ENCODE measurements around the gene WNT7A. TPM values are rescaled to one million over a fixed set of nuclear protein-coding genes. Genes with fewer than 3 reads are reported as not detected.

Gene WNT7A
- polyA plus RNA-seq, 1 of the 3 experiments (the other 2 are of a cell fraction) = not detected

GRCh38 chr3:13894096-13894806, 14.4 kb upstream of the WNT7A start:
- Histone ChIP-seq H3K9ac (no peak overlapping the region), H3K9me2 (no peaks in the 10 kb centered on the region), H3K27ac (ENCODE audit: low read depth in 2 of 2, low read length in 1 of 2) (no peak overlapping the region), H4K20me1 (ENCODE audit: insufficient read depth) (no peaks in the 10 kb centered on the region), H3K4me1 (ENCODE audit: control insufficient read depth in 1 of 2, insufficient read depth in 2 of 2, low read depth in 1 of 2, low read length in 1 of 2) (peaks cover 7 to 12% of the 10 kb centered on the region in 2 experiments; a peak in 3 of 4 replicates), H3F3A (replicated peaks; ENCODE audit: insufficient read depth) (peaks cover 3% of the 10 kb centered on the region), H3K4me2 (no peak overlapping the region), H3K4me3 (ENCODE audit: low read depth in 2 of 2, low read length in 1 of 2) (no peak overlapping the region), H3K9me3 (no peaks in the 10 kb centered on the region), H3K79me2 (ENCODE audit: insufficient read depth) (no peaks in the 10 kb centered on the region), H3K27me3 (ENCODE audit: insufficient read depth) (no peaks in the 10 kb centered on the region), H2AFZ (ENCODE audit: low read depth) (no peak overlapping the region), H3K36me3 (replicated peaks in 1 of 2; ENCODE audit: control insufficient read depth in 1 of 2, insufficient read depth in 2 of 2, low read length in 1 of 2) (no peaks in the 10 kb centered on the region)
- ChIA-PET CTCF (interaction anchor here (0.7 to 4.3 kb wide), 7 partner anchors 9 to 398 kb away, joined by 3 to 45 read pairs (median 12); partner anchors contain the start of gene WNT7A), POLR2A (interaction anchor here (1.5 kb wide), 1 partner anchor 230 kb away, joined by 4 read pairs; the partner anchor contains the start of genes CHCHD4 and TMEM43)
- DNase-seq = no peak
- whole genome bisulfite sequencing (ENCODE audit: low lambda C conversion rate) = 84% methylated on average over 11 of the region's 13 CpGs
- no peak for TF ChIP-seq USF2 (IDR thresholded peaks at IDR 0.05; ENCODE audit: borderline replicate concordance, low read depth, low read length)
- no peak for TF ChIP-seq RXRA (IDR thresholded peaks at IDR 0.05; ENCODE audit: borderline replicate concordance, low read depth)
- no peak for TF ChIP-seq EZH2phosphoT487 (IDR thresholded peaks at IDR 0.05; ENCODE audit: borderline replicate concordance, low read depth)
- no peak for TF ChIP-seq FOSL2 (IDR thresholded peaks at IDR 0.05; ENCODE audit: borderline replicate concordance, low read depth)
- no peak for TF ChIP-seq SMC3 (IDR thresholded peaks at IDR 0.05; ENCODE audit: low read depth, low read length)
- no peak for TF ChIP-seq IRF3 (IDR thresholded peaks at IDR 0.05; ENCODE audit: low read depth, low read length)
- TF ChIP-seq GATA2 (CRISPR knock-in tag; IDR thresholded peaks at IDR 0.05) = no peak
- TF ChIP-seq CHD2 (IDR thresholded peaks at IDR 0.05; ENCODE audit: low read length, partially characterized antibody) = no peak
- no peak for TF ChIP-seq FOXJ3 (CRISPR knock-in tag; IDR thresholded peaks at IDR 0.05)
- TF ChIP-seq GABPA (IDR thresholded peaks at IDR 0.05; ENCODE audit: low read depth) = no peak

- Histone ChIP-seq H2AFZ (ENCODE audit: low read depth) (no peak overlapping the region), H3K9me3 (no peaks in the 10 kb centered on the region), H3K27me3 (ENCODE audit: insufficient read depth) (no peaks in the 10 kb centered on the region), H3K79me2 (ENCODE audit: insufficient read depth) (no peaks in the 10 kb centered on the region), H3F3A (replicated peaks; ENCODE audit: insufficient read depth) (peaks cover 3% of the 10 kb centered on the region), H3K4me1 (ENCODE audit: control insufficient read depth in 1 of 2, insufficient read depth in 2 of 2, low read depth in 1 of 2, low read length in 1 of 2) (peaks cover 7 to 12% of the 10 kb centered on the region in 2 experiments; a peak in 3 of 4 replicates), H3K4me3 (ENCODE audit: low read depth in 2 of 2, low read length in 1 of 2) (no peak overlapping the region), H3K9ac (no peak overlapping the region), H3K4me2 (no peak overlapping the region), H3K9me2 (no peaks in the 10 kb centered on the region), H4K20me1 (ENCODE audit: insufficient read depth) (no peaks in the 10 kb centered on the region), H3K36me3 (replicated peaks in 1 of 2; ENCODE audit: control insufficient read depth in 1 of 2, insufficient read depth in 2 of 2, low read length in 1 of 2) (no peaks in the 10 kb centered on the region), H3K27ac (ENCODE audit: low read depth in 2 of 2, low read length in 1 of 2) (no peak overlapping the region)
- DNase-seq = no peak
- ChIA-PET POLR2A (no interaction called here), CTCF (interaction anchor here (1.0 to 18.8 kb wide), 3 partner anchors 11 to 237 kb away, joined by 3 to 979 read pairs (median 31); partner anchors contain the start of gene WNT7A)
- WGBS (ENCODE audit: low lambda C conversion rate) = 25% methylated on average over 2 of the region's 2 CpGs
- TF ChIP-seq MAX (IDR thresholded peaks at IDR 0.05; ENCODE audit: low read depth) (no peak), TAF1 (IDR thresholded peaks at IDR 0.05; ENCODE audit: borderline replicate concordance, low read depth, low read length) (no peak), TCF12 (IDR thresholded peaks at IDR 0.05) (no peak), MXI1 (IDR thresholded peaks at IDR 0.05; ENCODE audit: low read depth, low read length) (no peak), CHD2 (IDR thresholded peaks at IDR 0.05; ENCODE audit: low read length, partially characterized antibody) (no peak), ZBTB33 (IDR thresholded peaks at IDR 0.05; ENCODE audit: borderline replicate concordance, low read depth) (no peak), ELF1 (IDR thresholded peaks at IDR 0.05) (no peak), POLR2AphosphoS5 (IDR thresholded peaks at IDR 0.05; ENCODE audit: low read depth, low read length) (no peak), REST (IDR thresholded peaks at IDR 0.05; ENCODE audit: low read depth, low read length) (no peak), RXRA (IDR thresholded peaks at IDR 0.05; ENCODE audit: borderline replicate concordance, low read depth) (no peak)
Observed at GRCh38 chr3:13892304-13892703, 12.4 kb upstream of the WNT7A start.

All from SK-N-SH (cell line).